Panc1 (cell line): ENCODE measurements around the gene KLHDC3. TPM values are rescaled to one million over a fixed set of nuclear protein-coding genes. Genes with fewer than 3 reads are reported as not detected.

ENCODE experiments used
- ATAC-seq: fragments of 200-7000 bp; cut with Tn5 transposase; 2 replicates; pipeline ENCODE4 v1.9.1; 2020; ENCODE audit warnings: mild to moderate bottlenecking, moderate library complexity
- BruUV-seq: library from RNA; stranded (reverse); fragments of 400-500 nt; replicated peaks from 2 replicates; lab custom pipeline; 2021; lab: Mats Ljungman, UMichigan
- CTCF ChIA-PET: fragments of 300-600 bp; sonication (Branson Sonifier 250); formaldehyde crosslinking; loops from one replicate; lab custom pipeline; 2022; ENCODE audit warnings: antibody characterized with exemption; lab: Charles Lee
- POLR2A ChIA-PET: fragments of 300-600 bp; sonication (Branson Sonifier 250); formaldehyde crosslinking; loops from one replicate; lab custom pipeline; 2022; ENCODE audit warnings: antibody characterized with exemption; lab: Charles Lee
- DNase-seq: peaks from one replicate; pipeline ENCODE4 v3.0.0-alpha.2; 2010; ENCODE audit warnings: low read depth, low spot score
- H3K27ac ChIP-seq: 2 replicates; pipeline ENCODE4 v1.5.1; 2011; ENCODE audit warnings: mild to moderate bottlenecking, low read length, inconsistent platforms
- H3K27me3 ChIP-seq: fragments of 200-500 bp; sonication (Bioruptor generic); 2 replicates; pipeline ENCODE4 v1.6.0; 2014; ENCODE audit warnings: low read length, inconsistent platforms; ENCODE audit not compliant: control insufficient read depth, insufficient read depth
- H3K36me3 ChIP-seq: fragments of 200-500 bp; sonication (Bioruptor generic); 2 replicates; pipeline ENCODE4 v1.5.1; 2014; ENCODE audit warnings: inconsistent platforms, mild to moderate bottlenecking, low read length, moderate library complexity; ENCODE audit not compliant: control insufficient read depth, insufficient read depth
- H3K4me1 ChIP-seq: 2 replicates; pipeline ENCODE4 v1.5.1; 2011; ENCODE audit warnings: inconsistent platforms, mild to moderate bottlenecking, low read length, moderate library complexity; ENCODE audit not compliant: control insufficient read depth, insufficient read depth
- H3K4me3 ChIP-seq, 2 experiments: 2 replicates each; pipeline ENCODE4 v1.5.1; 2011 to 2012; ENCODE audit warnings: low read depth in 2 of 2, low read length in 2 of 2, mild to moderate bottlenecking in 2 of 2, inconsistent platforms in 1 of 2, moderate library complexity in 1 of 2
- H3K9me3 ChIP-seq: fragments of 200-500 bp; sonication (Bioruptor generic); 2 replicates; pipeline ENCODE4 v1.5.1; 2014; ENCODE audit warnings: low read depth, mild to moderate bottlenecking, inconsistent platforms, low read length, moderate library complexity; ENCODE audit not compliant: control insufficient read depth, insufficient read depth
- POLR2AphosphoS5 ChIP-seq: IDR thresholded peaks from 2 replicates; pipeline ENCODE4 v1.6.1; 2012; ENCODE audit warnings: mild to moderate bottlenecking, low read depth, low read length, moderate library complexity
- SIN3A ChIP-seq: IDR thresholded peaks from 2 replicates; pipeline ENCODE4 v1.6.1; 2012; ENCODE audit warnings: low read depth, mild to moderate bottlenecking, low read length, moderate library complexity, borderline replicate concordance; ENCODE audit not compliant: insufficient read depth
- TCF7L2 ChIP-seq: IDR thresholded peaks from 2 replicates; pipeline ENCODE4 v1.6.1; 2011; ENCODE audit warnings: mild to moderate bottlenecking, low read depth, low read length, inconsistent platforms
- in situ Hi-C: cut with HindIII; loops from 2 replicates; pipeline ENCODE4 v1.10.0; 2016; ENCODE audit warnings: low sequenced_read_pairs, low pct_unique_long_range_greater_than_20kb
- intact Hi-C: fragments of 100-400 bp; cut with micrococcal nuclease; formaldehyde crosslinking; loops from one replicate; pipeline ENCODE4 v1.10.0; 2022; ENCODE audit not compliant: unreplicated experiment
- total RNA-seq: library from RNA; stranded (reverse); gene quantifications from one replicate; pipeline ENCODE4 v1.2.1, GENCODE V29; 2021; ENCODE audit not compliant: unreplicated experiment
- TF ChIP-seq, protein P1 (sequence below): fragments of 450-650 bp; IDR thresholded peaks from 2 replicates; pipeline ENCODE4 v1.5.1; 2017; ENCODE audit warnings: mild to moderate bottlenecking
- TF ChIP-seq, protein P2 (sequence below), 2 experiments: IDR thresholded peaks; 2 replicates each; pipeline ENCODE4 v1.6.1; 2011 to 2012; ENCODE audit warnings: low read depth in 2 of 2, control low read depth in 1 of 2, low read length in 1 of 2, mild to moderate bottlenecking in 1 of 2, moderate library complexity in 1 of 2; ENCODE audit not compliant: insufficient read depth in 1 of 2

The KLHDC3 gene
- total RNA-seq, 1 experiment from 2014 or later, result 60.9 TPM

DNA sequence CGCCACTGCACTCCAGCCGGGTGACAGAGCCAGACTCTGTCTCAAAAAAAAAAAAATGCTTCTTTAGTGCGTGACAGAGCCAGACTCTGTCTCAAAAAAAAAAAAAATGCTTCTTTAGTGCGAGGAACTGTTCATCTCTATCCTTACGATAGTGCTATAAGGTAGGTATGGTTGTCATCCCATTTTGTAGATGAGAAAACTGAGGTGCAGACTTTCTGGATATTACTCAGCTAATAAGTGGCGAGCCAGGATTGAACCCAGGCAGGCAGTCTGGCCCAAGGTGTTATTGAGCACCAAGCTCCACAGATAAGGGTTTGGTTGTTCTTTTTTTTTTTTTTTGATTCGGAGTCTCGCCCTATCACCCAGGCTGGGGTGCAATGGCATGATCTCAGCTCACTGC lies 12.2 kb upstream of the KLHDC3 start:
- no TSS peak for BruUV-seq
- in situ Hi-C loops, result no loop called here

DNA sequence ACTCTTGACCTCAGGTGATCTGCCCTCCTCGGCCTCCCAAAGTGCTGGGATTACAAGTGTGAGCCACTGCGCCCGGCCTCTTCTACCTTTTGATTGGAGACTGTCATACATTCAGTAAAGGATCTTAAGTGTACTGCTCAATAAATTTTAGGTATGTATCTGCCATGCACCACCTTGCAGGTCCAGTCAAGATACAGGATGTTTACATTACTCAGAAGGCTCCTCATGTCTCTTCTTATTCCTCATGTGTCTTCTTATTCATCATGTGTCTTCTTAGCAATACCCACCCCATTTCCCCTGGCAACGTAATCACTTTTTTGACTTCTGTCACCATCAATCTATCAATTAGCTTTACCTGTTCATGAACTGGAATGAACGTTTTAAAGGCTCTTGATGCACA lies 8.2 kb upstream of the KLHDC3 start:
- no peak overlapping the region for H3K4me3 ChIP-seq
- no peaks in the 10 kb centered on the region for H3K4me1 ChIP-seq
- intact Hi-C loops (no loop called here), in situ Hi-C loops (no loop called here)
- no peaks in the 10 kb centered on the region for H3K9me3 ChIP-seq
- DNase-seq, result no peak
- TF ChIP-seq, protein P1, sequence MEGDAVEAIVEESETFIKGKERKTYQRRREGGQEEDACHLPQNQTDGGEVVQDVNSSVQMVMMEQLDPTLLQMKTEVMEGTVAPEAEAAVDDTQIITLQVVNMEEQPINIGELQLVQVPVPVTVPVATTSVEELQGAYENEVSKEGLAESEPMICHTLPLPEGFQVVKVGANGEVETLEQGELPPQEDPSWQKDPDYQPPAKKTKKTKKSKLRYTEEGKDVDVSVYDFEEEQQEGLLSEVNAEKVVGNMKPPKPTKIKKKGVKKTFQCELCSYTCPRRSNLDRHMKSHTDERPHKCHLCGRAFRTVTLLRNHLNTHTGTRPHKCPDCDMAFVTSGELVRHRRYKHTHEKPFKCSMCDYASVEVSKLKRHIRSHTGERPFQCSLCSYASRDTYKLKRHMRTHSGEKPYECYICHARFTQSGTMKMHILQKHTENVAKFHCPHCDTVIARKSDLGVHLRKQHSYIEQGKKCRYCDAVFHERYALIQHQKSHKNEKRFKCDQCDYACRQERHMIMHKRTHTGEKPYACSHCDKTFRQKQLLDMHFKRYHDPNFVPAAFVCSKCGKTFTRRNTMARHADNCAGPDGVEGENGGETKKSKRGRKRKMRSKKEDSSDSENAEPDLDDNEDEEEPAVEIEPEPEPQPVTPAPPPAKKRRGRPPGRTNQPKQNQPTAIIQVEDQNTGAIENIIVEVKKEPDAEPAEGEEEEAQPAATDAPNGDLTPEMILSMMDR, result no peak
- TF ChIP-seq TCF7L2, result no peak
- TF ChIP-seq, protein P2, sequence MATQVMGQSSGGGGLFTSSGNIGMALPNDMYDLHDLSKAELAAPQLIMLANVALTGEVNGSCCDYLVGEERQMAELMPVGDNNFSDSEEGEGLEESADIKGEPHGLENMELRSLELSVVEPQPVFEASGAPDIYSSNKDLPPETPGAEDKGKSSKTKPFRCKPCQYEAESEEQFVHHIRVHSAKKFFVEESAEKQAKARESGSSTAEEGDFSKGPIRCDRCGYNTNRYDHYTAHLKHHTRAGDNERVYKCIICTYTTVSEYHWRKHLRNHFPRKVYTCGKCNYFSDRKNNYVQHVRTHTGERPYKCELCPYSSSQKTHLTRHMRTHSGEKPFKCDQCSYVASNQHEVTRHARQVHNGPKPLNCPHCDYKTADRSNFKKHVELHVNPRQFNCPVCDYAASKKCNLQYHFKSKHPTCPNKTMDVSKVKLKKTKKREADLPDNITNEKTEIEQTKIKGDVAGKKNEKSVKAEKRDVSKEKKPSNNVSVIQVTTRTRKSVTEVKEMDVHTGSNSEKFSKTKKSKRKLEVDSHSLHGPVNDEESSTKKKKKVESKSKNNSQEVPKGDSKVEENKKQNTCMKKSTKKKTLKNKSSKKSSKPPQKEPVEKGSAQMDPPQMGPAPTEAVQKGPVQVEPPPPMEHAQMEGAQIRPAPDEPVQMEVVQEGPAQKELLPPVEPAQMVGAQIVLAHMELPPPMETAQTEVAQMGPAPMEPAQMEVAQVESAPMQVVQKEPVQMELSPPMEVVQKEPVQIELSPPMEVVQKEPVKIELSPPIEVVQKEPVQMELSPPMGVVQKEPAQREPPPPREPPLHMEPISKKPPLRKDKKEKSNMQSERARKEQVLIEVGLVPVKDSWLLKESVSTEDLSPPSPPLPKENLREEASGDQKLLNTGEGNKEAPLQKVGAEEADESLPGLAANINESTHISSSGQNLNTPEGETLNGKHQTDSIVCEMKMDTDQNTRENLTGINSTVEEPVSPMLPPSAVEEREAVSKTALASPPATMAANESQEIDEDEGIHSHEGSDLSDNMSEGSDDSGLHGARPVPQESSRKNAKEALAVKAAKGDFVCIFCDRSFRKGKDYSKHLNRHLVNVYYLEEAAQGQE (IDR thresholded peaks at IDR 0.05; ENCODE audit: insufficient read depth in 1 of 2, low read depth in 2 of 2, low read length in 1 of 2), result no peak
- no peak for TF ChIP-seq SIN3A
- no peak for TF ChIP-seq POLR2AphosphoS5
- H3K27me3 ChIP-seq, result no peaks in the 10 kb centered on the region
- POLR2A ChIA-PET, result interaction anchor here (0.6 kb wide), 1 partner anchor 52 kb away, joined by 3 read pairs; no protein-coding TSS in a partner anchor
- CTCF ChIA-PET, result no interaction called here
- peaks cover 15% of the 10 kb centered on the region for H3K36me3 ChIP-seq
- no peak overlapping the region for H3K27ac ChIP-seq
- ATAC-seq, result no peak
- BruUV-seq, result no TSS peak

More for the DNA sequence above, 12.2 kb upstream of the KLHDC3 start:
- TF ChIP-seq, protein P2 (IDR thresholded peaks at IDR 0.05; ENCODE audit: insufficient read depth in 1 of 2, low read depth in 2 of 2, low read length in 1 of 2), result no peak
- TF ChIP-seq, protein P1, result no peak
- TF ChIP-seq TCF7L2 (no peak), POLR2AphosphoS5 (no peak), SIN3A (no peak)
- POLR2A ChIA-PET, result no interaction called here
- intact Hi-C loops, result no loop called here
- CTCF ChIA-PET, result interaction anchor here (0.7 kb wide), 1 partner anchor 214 kb away, joined by 3 read pairs; no protein-coding TSS in a partner anchor
- Histone ChIP-seq H3K27me3 (no peaks in the 10 kb centered on the region), H3K4me1 (no peaks in the 10 kb centered on the region), H3K27ac (no peak overlapping the region), H3K36me3 (no peaks in the 10 kb centered on the region), H3K4me3 (no peak overlapping the region), H3K9me3 (no peaks in the 10 kb centered on the region)
- DNase-seq (no peak), ATAC-seq (no peak)
